H9 (cell line): ENCODE results near the gene TFG. TPM values are rescaled to one million over a fixed set of nuclear protein-coding genes. Genes with fewer than 3 reads are reported as not detected.
"Not testable (repeated sequence)": the region's sequence is repeated elsewhere in the genome, so short reads cannot be mapped to it uniquely, and the experiment has no call there.

Source experiments
- DNase-seq: peaks from one replicate; pipeline ENCODE4 v3.0.0-alpha.2; 2017
- H2AFZ ChIP-seq: one replicate; pipeline ENCODE4 v1.6.1; 2013; ENCODE audit warnings: mild to moderate bottlenecking, low read length, control low read depth, moderate library complexity
- H2AK5ac ChIP-seq: 2 replicates; pipeline ENCODE4 v1.6.1; 2013; ENCODE audit warnings: low read length, control low read depth, mixed read lengths; ENCODE audit not compliant: insufficient read length
- H2BK120ac ChIP-seq: one replicate; pipeline ENCODE4 v1.6.1; 2013; ENCODE audit warnings: low read depth, mild to moderate bottlenecking, low read length, control low read depth, inconsistent platforms; ENCODE audit not compliant: poor library complexity, severe bottlenecking
- H2BK12ac ChIP-seq: 2 replicates; pipeline ENCODE4 v1.6.1; 2013; ENCODE audit warnings: low read length, control low read depth, mixed read lengths, low read depth; ENCODE audit not compliant: insufficient read length
- H2BK15ac ChIP-seq: 2 replicates; pipeline ENCODE4 v1.6.1; 2013; ENCODE audit warnings: low read depth, low read length, control low read depth
- H2BK20ac ChIP-seq: one replicate; pipeline ENCODE4 v1.6.1; 2013; ENCODE audit warnings: low read depth, mild to moderate bottlenecking, low read length, control low read depth, inconsistent platforms; ENCODE audit not compliant: poor library complexity, severe bottlenecking
- H2BK5ac ChIP-seq: 2 replicates; pipeline ENCODE4 v1.6.1; 2013; ENCODE audit warnings: low read length, control low read depth, mixed read lengths; ENCODE audit not compliant: insufficient read length
- H3K14ac ChIP-seq: 2 replicates; pipeline ENCODE4 v1.6.1; 2013; ENCODE audit warnings: low read length, control low read depth; ENCODE audit not compliant: insufficient read depth
- H3K18ac ChIP-seq: 2 replicates; pipeline ENCODE4 v1.6.1; 2013; ENCODE audit warnings: low read depth, mild to moderate bottlenecking, mixed read lengths, low read length, control low read depth; ENCODE audit not compliant: insufficient read length
- H3K23ac ChIP-seq: 2 replicates; pipeline ENCODE4 v1.6.1; 2013; ENCODE audit warnings: low read length, control low read depth, mixed read lengths, low read depth; ENCODE audit not compliant: insufficient read length
- H3K23me2 ChIP-seq: 2 replicates; pipeline ENCODE4 v1.6.1; 2013; ENCODE audit warnings: low read depth, mild to moderate bottlenecking, mixed read lengths, low read length, control low read depth; ENCODE audit not compliant: insufficient read length, poor library complexity, severe bottlenecking
- H3K27ac ChIP-seq: 2 replicates; pipeline ENCODE4 v1.5.1; 2013; ENCODE audit warnings: low read length, control low read depth, mixed read lengths, low read depth; ENCODE audit not compliant: insufficient read length
- H3K27me3 ChIP-seq: 2 replicates; pipeline ENCODE4 v1.6.1; 2013; ENCODE audit warnings: low read length, control low read depth, inconsistent platforms; ENCODE audit not compliant: insufficient read depth
- H3K4ac ChIP-seq: 2 replicates; pipeline ENCODE4 v1.6.1; 2013; ENCODE audit warnings: low read depth, mild to moderate bottlenecking, control low read depth, inconsistent platforms, low read length, moderate library complexity
- H3K4me1 ChIP-seq: 2 replicates; pipeline ENCODE4 v1.6.1; 2013; ENCODE audit warnings: low read length, control low read depth, inconsistent platforms; ENCODE audit not compliant: insufficient read depth
- H3K4me2 ChIP-seq: 2 replicates; pipeline ENCODE4 v1.6.1; 2013; ENCODE audit warnings: low read length, control low read depth, mixed read lengths; ENCODE audit not compliant: insufficient read length, insufficient read depth
- H3K56ac ChIP-seq: 2 replicates; pipeline ENCODE4 v1.6.1; 2013; ENCODE audit warnings: low read depth, mild to moderate bottlenecking, mixed read lengths, low read length, control low read depth; ENCODE audit not compliant: insufficient read length
- H3K79me1 ChIP-seq: 2 replicates; pipeline ENCODE4 v1.6.1; 2013; ENCODE audit warnings: low read depth, mild to moderate bottlenecking, moderate library complexity, low read length, control low read depth, inconsistent platforms; ENCODE audit not compliant: insufficient read depth, poor library complexity, severe bottlenecking
- H3K79me2 ChIP-seq: 2 replicates; pipeline ENCODE4 v1.6.1; 2013; ENCODE audit warnings: low read length, control low read depth, inconsistent platforms; ENCODE audit not compliant: insufficient read depth
- H3K9ac ChIP-seq: 2 replicates; pipeline ENCODE4 v1.6.1; 2013; ENCODE audit warnings: low read length, control low read depth, mixed read lengths; ENCODE audit not compliant: insufficient read length; ENCODE audit errors: extremely low read depth
- H3K9me3 ChIP-seq: one replicate; pipeline ENCODE4 v1.6.1; 2013; ENCODE audit warnings: low read depth, low read length, inconsistent platforms; ENCODE audit not compliant: control insufficient read depth
- H3T11ph ChIP-seq: one replicate; pipeline ENCODE4 v1.6.1; 2013; ENCODE audit warnings: mild to moderate bottlenecking, low read length, control low read depth, inconsistent platforms
- H4K20me1 ChIP-seq: one replicate; pipeline ENCODE4 v1.6.1; 2013; ENCODE audit not compliant: control insufficient read depth, insufficient read length, insufficient read depth
- H4K5ac ChIP-seq: 2 replicates; pipeline ENCODE4 v1.6.1; 2013; ENCODE audit warnings: low read depth, mild to moderate bottlenecking, mixed read lengths, low read length, control low read depth; ENCODE audit not compliant: insufficient read length
- H4K8ac ChIP-seq: replicated peaks from 2 replicates; pipeline ENCODE4 v1.6.1; 2013; ENCODE audit warnings: low read length, control low read depth, mixed read lengths, low read depth; ENCODE audit not compliant: insufficient read length
- H4K91ac ChIP-seq: 2 replicates; pipeline ENCODE4 v1.6.1; 2013; ENCODE audit warnings: low read depth, mild to moderate bottlenecking, moderate library complexity, mixed read lengths, low read length, control low read depth; ENCODE audit not compliant: insufficient read length
- H3K27ac Mint-ChIP-seq, 3 experiments: 2 replicates in 2 of 3; 3 replicates in 1 of 3; pipeline ENCODE4 v1.8.0; 2020 to 2021; ENCODE audit warnings: mixed read lengths in 3 of 3, mild to moderate bottlenecking in 1 of 3, moderate library complexity in 1 of 3
- H3K27me3 Mint-ChIP-seq: 2 replicates; pipeline ENCODE4 v1.8.0; 2021; ENCODE audit warnings: low read depth, mild to moderate bottlenecking, moderate library complexity, mixed read lengths
- H3K36me3 Mint-ChIP-seq, 3 experiments: 2 replicates in 2 of 3; 3 replicates in 1 of 3; pipeline ENCODE4 v1.8.0; 2020 to 2021; ENCODE audit warnings: low read depth in 3 of 3, mixed read lengths in 3 of 3; ENCODE audit not compliant: insufficient read depth in 1 of 3
- H3K4me1 Mint-ChIP-seq, 2 experiments: 2 replicates each; pipeline ENCODE4 v1.8.0; 2020; ENCODE audit warnings: mixed read lengths in 2 of 2
- H3K4me3 Mint-ChIP-seq, 2 experiments: 2 replicates in 1 of 2; 3 replicates in 1 of 2; pipeline ENCODE4 v1.8.0; 2020 to 2021; ENCODE audit warnings: mild to moderate bottlenecking in 2 of 2, mixed read lengths in 2 of 2, moderate library complexity in 1 of 2
- H3K9me3 Mint-ChIP-seq, 2 experiments: 2 replicates in 1 of 2; 3 replicates in 1 of 2; pipeline ENCODE4 v1.8.0; 2020; ENCODE audit warnings: mild to moderate bottlenecking in 2 of 2, mixed read lengths in 2 of 2, moderate library complexity in 1 of 2
- CTCF ChIP-seq: fragments of 200-600 bp; sonication (generic); conservative IDR thresholded peaks from 3 replicates; pipeline ENCODE4 v1.8.0; 2021; ENCODE audit warnings: antibody characterized with exemption, mild to moderate bottlenecking
- WGBS: extraction: QIAGEN DNeasy Blood & Tissue Kit; methylation state at CpG from one replicate; pipeline ENCODE4 v1.1.7; 2013; ENCODE audit warnings: missing lambda C conversion rate, low lambda C conversion rate, mixed read lengths; ENCODE audit not compliant: insufficient read length; ENCODE audit errors: extremely low coverage; 5-methylcytosine and 5-hydroxymethylcytosine counted together
- long read RNA-seq: library from polyadenylated mRNA; unstranded; transcript quantifications from one replicate; pipeline ENCODE4 v2.0.0, GENCODE V29; 2020
- total RNA-seq: library from RNA; stranded (reverse); gene quantifications from 2 replicates; pipeline ENCODE4 v1.2.1, GENCODE V29; 2021

TFG gene
- total RNA-seq, result 80.7 and 81.9 TPM in 2 replicates
- long read RNA-seq, transcript TFG-202 (8 exons, 1,716 nt), result minor isoform, 49 of 774 reads
- long read RNA-seq, transcript TFG-201 (8 exons, 1,978 nt), result major isoform, 387 of 774 reads
- long read RNA-seq, transcript TFG-208 (8 exons, 1,696 nt), result minor isoform, 163 of 774 reads
- long read RNA-seq, transcript TFG-204 (8 exons, 1,783 nt), result minor isoform, 116 of 774 reads
- long read RNA-seq, partial matches to known transcripts, result 14 of 774 reads
- long read RNA-seq, other reads (novel, unspliced or antisense), result 45 of 774 reads

- Histone ChIP-seq H2BK15ac (no peak within 1 kb of the TSS), H2BK120ac (no peak within 1 kb of the TSS), H3K4ac (no peak within 1 kb of the TSS; the same call in 1 of the 2 replicates), H3K27me3 (peaks cover 4% of the 10 kb centered on the region; the same call in 1 of the 2 replicates), H2BK20ac (no peak within 1 kb of the TSS), H3K14ac (peak within 1 kb of the TSS; percentile 94), H3K79me2 (peaks cover 23% of the 10 kb centered on the region; the same call in 1 of the 2 replicates), H3K4me2 (peak within 1 kb of the TSS; percentile 89), H2BK12ac (no peak within 1 kb of the TSS), H3K27ac (peak within 1 kb of the TSS; percentile 0), H2AFZ (no peak within 1 kb of the TSS), H4K91ac (no peak within 1 kb of the TSS), H3K79me1 (no peaks in the 10 kb centered on the region), H4K20me1 (no peaks in the 10 kb centered on the region), H3K56ac (no peak within 1 kb of the TSS), H4K8ac (no peak within 1 kb of the TSS), H2AK5ac (no peak within 1 kb of the TSS), H3K9ac (peak within 1 kb of the TSS; percentile 74), H4K5ac (no peak within 1 kb of the TSS), H2BK5ac (no peak within 1 kb of the TSS), H3K23ac (no peak within 1 kb of the TSS), H3K4me1 (no peaks in the 10 kb centered on the region), H3K23me2 (peaks cover 5% of the 10 kb centered on the region), H3K18ac (peak within 1 kb of the TSS; percentile 31), H3T11ph (no peak within 1 kb of the TSS), H3K9me3 (no peaks in the 10 kb centered on the region)
- H3K27ac Mint-ChIP-seq, result peak within 1 kb of the TSS; percentile 88 to 96 (median 95)
- no peak for TF ChIP-seq CTCF
- H3K9me3 Mint-ChIP-seq, result peaks cover 2 to 6% of the 10 kb centered on the region in 2 experiments; a peak in 3 of 5 replicates
- H3K36me3 Mint-ChIP-seq, result peaks cover 9 to 25% (median 20%) of the 10 kb centered on the region in 3 experiments; a peak in 6 of 7 replicates
- WGBS, result no CpG with 5 or more reads among the region's 76 CpGs
- peaks cover 19 to 24% of the 10 kb centered on the region in 2 experiments for H3K4me1 Mint-ChIP-seq
- DNase-seq, result peak; percentile 97
- H3K4me3 Mint-ChIP-seq, result peak within 1 kb of the TSS; percentile 86 to 88
- peaks cover 48% of the 10 kb centered on the region for H3K27me3 Mint-ChIP-seq
Observed at GRCh38 chr3:100708989-100709841, at the start of gene TFG. Gene TFG (plus strand): TSS chr3:100709494. CDS start chr3:100713686, 4,192 bp downstream.

- not testable (repeated sequence) for H2AFZ ChIP-seq, H2BK120ac ChIP-seq, H3K36me3 Mint-ChIP-seq, H2BK12ac ChIP-seq, H3K56ac ChIP-seq, H2BK15ac ChIP-seq, H3K4ac ChIP-seq, DNase-seq, H2BK5ac ChIP-seq, H4K8ac ChIP-seq, H3K9me3 Mint-ChIP-seq, H3K79me1 ChIP-seq, H3K9ac ChIP-seq, H3K23me2 ChIP-seq, H4K91ac ChIP-seq, H3T11ph ChIP-seq, H3K27ac Mint-ChIP-seq, H3K4me2 ChIP-seq, H3K9me3 ChIP-seq, H3K4me1 ChIP-seq, H3K27ac ChIP-seq, H3K18ac ChIP-seq, H3K79me2 ChIP-seq, H3K14ac ChIP-seq, H3K27me3 ChIP-seq, H4K5ac ChIP-seq, H3K4me3 Mint-ChIP-seq, H4K20me1 ChIP-seq, H2BK20ac ChIP-seq, H3K23ac ChIP-seq, H2AK5ac ChIP-seq, H3K27me3 Mint-ChIP-seq
- H3K4me1 Mint-ChIP-seq, result peaks cover 19 to 26% of the 10 kb centered on the region in 2 experiments
Observed at GRCh38 chr3:100661294-100661693, 48.0 kb upstream of the TFG start.
